GM23338 (cell line): ENCODE data around the gene LGALS3.

Source experiments
- CTCF ChIP-seq, 2 experiments: fragments of 200-600 bp in 1 of 2; sonication (generic) in 1 of 2; conservative IDR thresholded peaks; 2 replicates each; pipeline versions ENCODE4 v1.5.1 to v1.6.1; 2016 to 2017; ENCODE audit warnings: antibody characterized with exemption in 2 of 2, low read depth in 2 of 2, mild to moderate bottlenecking in 2 of 2, moderate library complexity in 1 of 2
- EZH2phosphoT487 ChIP-seq: fragments of 200-600 bp; sonication (generic); IDR thresholded peaks from one replicate; pipeline ENCODE4 v1.8.1; 2018; ENCODE audit warnings: antibody characterized with exemption; ENCODE audit not compliant: unreplicated experiment
- POLR2AphosphoS5 ChIP-seq: IDR thresholded peaks from 2 replicates; pipeline ENCODE4 v1.6.1; 2016; ENCODE audit warnings: antibody characterized with exemption, low read depth
- STAT1 ChIP-seq: IDR thresholded peaks from one replicate; pipeline ENCODE4 v1.6.1; 2016; ENCODE audit warnings: antibody characterized with exemption; ENCODE audit not compliant: unreplicated experiment

DNA sequence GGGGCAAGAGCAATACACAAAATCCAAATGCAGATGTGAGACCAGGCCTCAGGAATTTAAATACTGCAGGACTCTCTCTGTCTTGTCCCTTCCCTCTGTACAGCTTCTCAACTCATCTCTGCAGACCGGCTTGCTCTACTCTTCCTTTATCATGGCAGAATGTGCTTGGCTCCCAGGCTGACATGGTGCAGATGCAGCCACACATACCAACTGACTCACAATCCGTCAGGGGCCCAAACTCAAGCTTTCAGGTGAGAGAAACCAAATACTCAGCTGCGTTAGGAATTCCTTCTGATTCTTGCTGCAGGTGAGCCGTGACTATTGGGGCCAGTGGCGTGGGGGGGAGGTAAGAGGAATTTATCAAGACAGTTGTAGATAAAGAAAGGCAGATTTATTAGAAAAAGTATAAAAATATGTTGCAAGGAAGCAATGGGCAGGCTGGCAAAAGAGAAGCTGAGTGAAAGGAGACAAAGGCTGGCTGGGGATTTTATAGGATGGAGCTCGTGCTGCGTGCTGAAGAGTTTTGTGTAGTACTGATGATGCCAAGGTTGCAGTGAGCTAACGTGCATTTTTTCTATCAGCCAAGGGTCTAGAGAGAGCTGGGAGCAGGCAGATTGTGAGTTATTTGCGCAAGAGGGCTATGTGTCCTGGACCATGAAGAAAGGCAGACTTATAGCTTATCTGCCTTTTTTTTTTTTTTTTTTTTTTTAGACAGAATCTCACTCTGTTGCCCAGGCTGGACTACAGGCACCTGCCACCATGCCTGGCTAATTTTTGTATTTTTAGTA, 5.0 kb upstream of the LGALS3 start:
- no peak for TF ChIP-seq CTCF (conservative IDR thresholded peaks at IDR 0.05; ENCODE audit: low read depth in 2 of 2)
- TF ChIP-seq STAT1, result no peak
- TF ChIP-seq EZH2phosphoT487, result no peak
- no peak for TF ChIP-seq POLR2AphosphoS5
